Naive thymus-derived CD4-positive, alpha-beta T cell (primary cell): ENCODE results near the gene PRKD1. TPM values are rescaled to one million over a fixed set of nuclear protein-coding genes. Genes with fewer than 3 reads are reported as not detected.

Source experiments
- ATAC-seq: fragments of 150-1000 bp; cut with Tn5 transposase; 2 replicates; pipeline ENCODE4 v1.10.0; 2021; ENCODE audit warnings: mild to moderate bottlenecking, moderate library complexity
- CTCF ChIA-PET: fragments of 350-600 bp; sonication (Branson Sonifier 250); formaldehyde crosslinking; loops from one replicate; lab custom pipeline; 2021; ENCODE audit warnings: antibody characterized with exemption; lab: Charles Lee
- POLR2A ChIA-PET: fragments of 350-600 bp; sonication (Branson Sonifier 250); formaldehyde crosslinking; loops from one replicate; lab custom pipeline; 2021; ENCODE audit warnings: antibody characterized with exemption, inconsistent platforms; lab: Charles Lee
- DNase-seq, 9 donors: peaks; one replicate each; pipeline versions ENCODE4 v3.0.0 to v3.0.0-alpha.2; 2020 to 2022; ENCODE audit warnings: mixed read lengths in 1 of 9
- H3K27ac ChIP-seq: one replicate; pipeline ENCODE4 v1.7.0; 2013; ENCODE audit warnings: mild to moderate bottlenecking, low read depth, low read length, moderate library complexity
- H3K27me3 ChIP-seq, 2 donors: one replicate each; pipeline ENCODE4 v1.7.0; 2013; ENCODE audit warnings: low read length in 2 of 2, mild to moderate bottlenecking in 2 of 2, moderate library complexity in 2 of 2; ENCODE audit not compliant: control insufficient read depth in 2 of 2, insufficient read depth in 2 of 2
- H3K36me3 ChIP-seq, 3 experiments: 1 replicate in 2 of 3; 2 replicates in 1 of 3; pipeline ENCODE4 v1.7.0; 2013; ENCODE audit warnings: low read length in 3 of 3, mild to moderate bottlenecking in 3 of 3, moderate library complexity in 1 of 3; ENCODE audit not compliant: insufficient read depth in 3 of 3, control insufficient read depth in 2 of 3
- H3K4me1 ChIP-seq, 2 donors: one replicate each; pipeline ENCODE4 v1.7.0; 2013; ENCODE audit warnings: low read length in 2 of 2, mild to moderate bottlenecking in 2 of 2, moderate library complexity in 1 of 2; ENCODE audit not compliant: control insufficient read depth in 2 of 2, insufficient read depth in 2 of 2
- H3K4me3 ChIP-seq: 2 replicates; pipeline ENCODE4 v1.7.0; 2013; ENCODE audit warnings: mild to moderate bottlenecking, low read length
- H3K9me3 ChIP-seq, 3 experiments: 1 replicate in 2 of 3; 2 replicates in 1 of 3; pipeline ENCODE4 v1.7.0; 2013; ENCODE audit warnings: low read length in 3 of 3; ENCODE audit not compliant: control insufficient read depth in 2 of 3
- H3K27ac Mint-ChIP-seq, 9 donors: one replicate each; pipeline ENCODE4 v1.8.0; 2020 to 2022; ENCODE audit warnings: mixed read lengths in 9 of 9, mild to moderate bottlenecking in 8 of 9, moderate library complexity in 5 of 9, inconsistent platforms in 2 of 9
- H3K27me3 Mint-ChIP-seq, 5 donors: one replicate each; pipeline ENCODE4 v1.8.0; 2021 to 2022; ENCODE audit warnings: mixed read lengths in 5 of 5, mild to moderate bottlenecking in 1 of 5
- H3K36me3 Mint-ChIP-seq, 5 donors: one replicate each; pipeline ENCODE4 v1.8.0; 2020 to 2022; ENCODE audit warnings: mixed read lengths in 5 of 5, mild to moderate bottlenecking in 3 of 5, inconsistent platforms in 1 of 5
- H3K4me1 Mint-ChIP-seq, 7 donors: one replicate each; pipeline ENCODE4 v1.8.0; 2020 to 2022; ENCODE audit warnings: mixed read lengths in 7 of 7, mild to moderate bottlenecking in 3 of 7, inconsistent platforms in 1 of 7
- H3K4me3 Mint-ChIP-seq, 10 donors: one replicate each; pipeline ENCODE4 v1.8.0; 2020 to 2022; ENCODE audit warnings: mild to moderate bottlenecking in 10 of 10, mixed read lengths in 10 of 10, moderate library complexity in 6 of 10, inconsistent platforms in 2 of 10
- H3K9me3 Mint-ChIP-seq, 11 donors: one replicate each; pipeline ENCODE4 v1.8.0; 2020 to 2022; ENCODE audit warnings: mixed read lengths in 11 of 11, mild to moderate bottlenecking in 4 of 11, inconsistent platforms in 1 of 11, moderate library complexity in 1 of 11
- intact Hi-C, 2 donors: fragments of 100-400 bp; cut with micrococcal nuclease; formaldehyde crosslinking; loops; one replicate each; pipeline ENCODE4 v1.15.1; 2023
- polyA plus RNA-seq, 2 donors: library from polyadenylated mRNA; unstranded; fragments of 300-500 nt; fragmentation: Illumina TruSeq; gene quantifications; one replicate each; pipeline ENCODE4 v1.2.3, GENCODE V29; 2021
- total RNA-seq, 6 experiments: library from RNA in 5 of 6; stranded (reverse) in 5 of 6; gene quantifications; 1 replicate in 5 of 6; 2 replicates in 1 of 6; pipeline ENCODE4 v1.2.3 and lab custom pipeline; 2021 to 2026

The PRKD1 gene
- total and polyA plus RNA-seq, 7 experiments from 2014 or later: not detected

- peaks cover 0 to 4% (median 0%) of the 10 kb centered on the region in 5 donors for H3K36me3 Mint-ChIP-seq
- intact Hi-C loops: no loop called here
- ATAC-seq (no peak), DNase-seq (no peak)
- Histone ChIP-seq H3K27ac (no peak overlapping the region), H3K4me1 (no peaks in the 10 kb centered on the region), H3K27me3 (no peaks in the 10 kb centered on the region), H3K9me3 (no peaks in the 10 kb centered on the region), H3K4me3 (no peak overlapping the region), H3K36me3 (no peaks in the 10 kb centered on the region)
- peak overlapping the region in 2 of 10 donors; percentile 5 to 60 for H3K4me3 Mint-ChIP-seq
- peaks cover 0 to 9% (median 4%) of the 10 kb centered on the region in 11 donors for H3K9me3 Mint-ChIP-seq
- ChIA-PET POLR2A (no interaction called here), CTCF (no interaction called here)
- peaks cover 4 to 17% (median 10%) of the 10 kb centered on the region in 7 donors for H3K4me1 Mint-ChIP-seq
- H3K27ac Mint-ChIP-seq: no peak overlapping the region
- peaks cover 33 to 49% (median 45%) of the 10 kb centered on the region in 5 donors for H3K27me3 Mint-ChIP-seq
Observed at GRCh38 chr14:29925101-29925722, 2.4 kb downstream of the PRKD1 start.

- Mint-ChIP-seq H3K4me3 (no peak overlapping the region), H3K27me3 (peaks cover 0 to 15% (median 9%) of the 10 kb centered on the region in 5 donors), H3K36me3 (no peaks in the 10 kb centered on the region), H3K27ac (no peak overlapping the region), H3K9me3 (peaks cover 0 to 11% (median 0%) of the 10 kb centered on the region in 11 donors), H3K4me1 (no peaks in the 10 kb centered on the region)
- intact Hi-C loops: no loop called here
- H3K9me3 ChIP-seq: no peaks in the 10 kb centered on the region
- POLR2A ChIA-PET: no interaction called here
- no peaks in the 10 kb centered on the region for H3K27me3 ChIP-seq
- CTCF ChIA-PET: no interaction called here
- H3K4me3 ChIP-seq: no peak overlapping the region
- H3K36me3 ChIP-seq: no peaks in the 10 kb centered on the region
- H3K27ac ChIP-seq: no peak overlapping the region
- no peaks in the 10 kb centered on the region for H3K4me1 ChIP-seq
- ATAC-seq (no peak), DNase-seq (no peak)
Observed at GRCh38 chr14:29919845-29920244, 7.8 kb downstream of the PRKD1 start.

- Histone ChIP-seq H3K9me3 (no peaks in the 10 kb centered on the region), H3K36me3 (no peaks in the 10 kb centered on the region), H3K4me3 (no peak overlapping the region), H3K27ac (no peak overlapping the region), H3K4me1 (no peaks in the 10 kb centered on the region), H3K27me3 (no peaks in the 10 kb centered on the region)
- DNase-seq (no peak), ATAC-seq (no peak)
- no peak overlapping the region for H3K4me3 Mint-ChIP-seq
- no peak overlapping the region for H3K27ac Mint-ChIP-seq
- ChIA-PET POLR2A (no interaction called here), CTCF (no interaction called here)
- intact Hi-C loops: no loop called here
- H3K27me3 Mint-ChIP-seq: peaks cover 0 to 10% (median 4%) of the 10 kb centered on the region in 5 donors
- H3K9me3 Mint-ChIP-seq: peaks cover 0 to 11% (median 0%) of the 10 kb centered on the region in 11 donors
- H3K36me3 Mint-ChIP-seq: no peaks in the 10 kb centered on the region
- H3K4me1 Mint-ChIP-seq: no peaks in the 10 kb centered on the region
Observed at GRCh38 chr14:29918981-29919380, 8.7 kb downstream of the PRKD1 start.

GRCh38 chr14:29913566-29913965 lies 14.1 kb downstream of the PRKD1 start:
- ATAC-seq (no peak), DNase-seq (no peak)
- H3K4me1 ChIP-seq: no peaks in the 10 kb centered on the region
- H3K27ac ChIP-seq: no peak overlapping the region
- no peaks in the 10 kb centered on the region for H3K9me3 ChIP-seq
- Mint-ChIP-seq H3K36me3 (no peaks in the 10 kb centered on the region), H3K4me1 (no peaks in the 10 kb centered on the region), H3K27ac (no peak overlapping the region), H3K4me3 (no peak overlapping the region), H3K9me3 (peaks cover 0 to 7% (median 1%) of the 10 kb centered on the region in 11 donors), H3K27me3 (peaks cover 0 to 4% (median 0%) of the 10 kb centered on the region in 5 donors)
- H3K4me3 ChIP-seq: no peak overlapping the region
- H3K36me3 ChIP-seq: no peaks in the 10 kb centered on the region
- ChIA-PET CTCF (no interaction called here), POLR2A (no interaction called here)
- no peaks in the 10 kb centered on the region for H3K27me3 ChIP-seq
- intact Hi-C loops: no loop called here

GRCh38 chr14:29911810-29912209 lies 15.8 kb downstream of the PRKD1 start:
- Mint-ChIP-seq H3K9me3 (peaks cover 0 to 13% (median 1%) of the 10 kb centered on the region in 11 donors), H3K36me3 (no peaks in the 10 kb centered on the region), H3K27ac (no peak overlapping the region), H3K4me1 (no peaks in the 10 kb centered on the region), H3K27me3 (peaks cover 0 to 4% (median 0%) of the 10 kb centered on the region in 5 donors), H3K4me3 (no peak overlapping the region)
- Histone ChIP-seq H3K4me3 (no peak overlapping the region), H3K9me3 (no peaks in the 10 kb centered on the region), H3K27ac (no peak overlapping the region), H3K36me3 (no peaks in the 10 kb centered on the region), H3K4me1 (no peaks in the 10 kb centered on the region), H3K27me3 (no peaks in the 10 kb centered on the region)
- CTCF ChIA-PET: no interaction called here
- ATAC-seq: no peak
- POLR2A ChIA-PET: no interaction called here
- no peak for DNase-seq
- intact Hi-C loops: no loop called here

DNA sequence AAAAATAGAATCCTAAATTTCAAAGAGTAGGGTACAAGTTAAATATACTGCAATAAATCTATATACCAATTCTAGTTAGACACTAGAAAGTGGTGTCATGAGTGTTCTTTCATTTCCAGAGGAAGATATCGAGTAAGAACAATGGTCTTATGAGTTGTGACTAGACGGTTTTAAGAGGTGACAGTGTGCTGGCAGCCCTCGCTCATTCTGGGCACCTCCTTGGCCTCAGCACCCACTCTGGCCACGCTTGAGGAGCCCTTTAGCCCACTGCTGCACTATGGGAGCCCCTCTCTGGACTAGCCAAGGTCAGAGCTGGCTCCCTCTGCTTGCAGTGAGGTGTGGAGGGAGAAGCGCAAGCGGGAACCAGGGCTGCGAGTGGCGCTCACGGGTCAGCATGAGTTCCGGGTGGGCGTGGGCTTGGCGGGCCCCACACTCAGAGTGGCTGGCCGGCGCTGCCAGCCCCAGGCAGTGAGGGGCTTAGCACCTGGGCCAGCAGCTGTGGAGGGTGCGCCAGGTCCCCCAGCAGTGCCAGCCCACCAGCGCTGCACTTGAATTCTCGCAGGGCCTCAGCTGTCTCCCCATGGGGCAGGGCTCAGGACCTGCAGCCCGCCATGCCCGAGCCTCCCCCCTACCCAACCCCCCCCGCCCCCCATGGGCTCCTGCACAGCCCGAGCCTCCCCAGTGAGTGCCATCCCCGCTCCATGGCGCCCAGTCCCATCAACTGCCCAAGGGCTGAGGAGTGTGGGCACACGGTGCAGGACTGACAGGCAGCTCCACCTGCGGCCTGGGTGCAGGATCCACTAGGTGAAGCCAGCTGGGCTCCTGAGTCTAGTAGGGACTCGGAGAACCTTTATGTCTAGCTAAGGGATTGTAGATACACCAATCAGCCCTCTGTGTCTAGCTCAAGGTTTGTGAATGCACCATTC lies 18.7 kb downstream of the PRKD1 start:
- Mint-ChIP-seq H3K4me3 (no peak overlapping the region), H3K27ac (no peak overlapping the region), H3K27me3 (peaks cover 0 to 1% (median 0%) of the 10 kb centered on the region in 5 donors), H3K9me3 (peaks cover 0 to 13% (median 0%) of the 10 kb centered on the region in 11 donors), H3K36me3 (no peaks in the 10 kb centered on the region), H3K4me1 (no peaks in the 10 kb centered on the region)
- Histone ChIP-seq H3K4me1 (no peaks in the 10 kb centered on the region), H3K4me3 (no peak overlapping the region), H3K27ac (no peak overlapping the region), H3K27me3 (no peaks in the 10 kb centered on the region), H3K36me3 (no peaks in the 10 kb centered on the region), H3K9me3 (no peaks in the 10 kb centered on the region)
- DNase-seq (no peak), ATAC-seq (no peak)
- ChIA-PET POLR2A (no interaction called here), CTCF (no interaction called here)
- intact Hi-C loops: no loop called here
